Endothelial cell of umbilical vein (primary cell): ENCODE data around the gene CDKN1C. TPM values are rescaled to one million over a fixed set of nuclear protein-coding genes. Genes with fewer than 3 reads are reported as not detected.
A peak's percentile ranks its signal among the peaks of the same experiment; 100 is the strongest.

Source experiments
- BruUV-seq: library from RNA; stranded (reverse); fragments of 400-500 nt; replicated peaks from 2 replicates; lab custom pipeline; 2021; lab: Mats Ljungman, UMichigan
- CTCF ChIA-PET: fragments of 300-600, 350-600 bp; sonication (Branson Sonifier 250); formaldehyde crosslinking; loops from one replicate; lab custom pipeline; 2021; ENCODE audit warnings: antibody characterized with exemption, inconsistent platforms; lab: Charles Lee
- POLR2A ChIA-PET: fragments of 300-600, 350-600 bp; sonication (Branson Sonifier 250); formaldehyde crosslinking; loops from one replicate; lab custom pipeline; 2021; ENCODE audit warnings: antibody characterized with exemption, inconsistent platforms; lab: Charles Lee
- DNase-seq: peaks from one replicate; pipeline ENCODE4 v3.0.0-alpha.2; 2011; ENCODE audit warnings: low read depth, low spot score
- FAIRE-seq: peaks from 2 replicates; lab custom pipeline; 2011; peaks lifted over from hg19 to GRCh38; lab: Jason Lieb, UNC
- H2AFZ ChIP-seq: 2 replicates; pipeline ENCODE4 v1.6.0; 2012; ENCODE audit warnings: low read depth, low read length, control low read depth, inconsistent platforms
- H3K27ac ChIP-seq: 2 replicates; pipeline ENCODE4 v1.5.1; 2011; ENCODE audit warnings: low read depth, mild to moderate bottlenecking, control low read depth, low read length, moderate library complexity; ENCODE audit not compliant: insufficient read depth
- H3K27me3 ChIP-seq, 2 experiments: 2 replicates each; pipeline versions ENCODE4 v1.6.0 to v1.6.1; 2011; ENCODE audit warnings: low read length in 2 of 2, mixed read lengths in 1 of 2; ENCODE audit not compliant: control insufficient read depth in 2 of 2, insufficient read depth in 2 of 2
- H3K36me3 ChIP-seq, 2 experiments: 2 replicates in 1 of 2; 3 replicates in 1 of 2; pipeline ENCODE4 v1.5.1; 2011; ENCODE audit warnings: low read length in 2 of 2, mild to moderate bottlenecking in 1 of 2, moderate library complexity in 1 of 2; ENCODE audit not compliant: control insufficient read depth in 2 of 2, insufficient read depth in 2 of 2; ENCODE audit errors: extremely low read depth in 1 of 2
- H3K4me1 ChIP-seq: 3 replicates; pipeline ENCODE4 v1.5.1; 2011; ENCODE audit warnings: mild to moderate bottlenecking, low read length; ENCODE audit not compliant: control insufficient read depth, insufficient read depth; ENCODE audit errors: extremely low read depth
- H3K4me2 ChIP-seq: 2 replicates; pipeline ENCODE4 v1.6.1; 2011; ENCODE audit warnings: low read length, control low read depth, mixed read lengths; ENCODE audit not compliant: insufficient read depth
- H3K4me3 ChIP-seq, 3 experiments: fragments of 200-600 bp in 1 of 3; sonication (generic), shearing (Covaris generic) in 1 of 3; replicated peaks in 1 of 3; 2 replicates each; pipeline ENCODE4 v1.5.1; 2011 to 2016; ENCODE audit warnings: control low read depth in 3 of 3, low read length in 3 of 3, mild to moderate bottlenecking in 2 of 3, inconsistent platforms in 1 of 3, low read depth in 1 of 3, moderate library complexity in 1 of 3; ENCODE audit not compliant: insufficient read depth in 1 of 3
- H3K79me2 ChIP-seq: 2 replicates; pipeline ENCODE4 v1.6.0; 2012; ENCODE audit warnings: low read length, inconsistent platforms; ENCODE audit not compliant: control insufficient read depth, insufficient read depth
- H3K9ac ChIP-seq: replicated peaks from 2 replicates; pipeline ENCODE3; 2011; ENCODE audit warnings: low read length, control low read depth; ENCODE audit not compliant: insufficient read depth; ENCODE audit errors: extremely low read depth
- H3K9me1 ChIP-seq: replicated peaks from 3 replicates; pipeline ENCODE4 v1.6.0; 2011; ENCODE audit warnings: mild to moderate bottlenecking, low read length; ENCODE audit not compliant: control insufficient read depth, insufficient read depth; ENCODE audit errors: extremely low read depth
- H3K9me3 ChIP-seq: replicated peaks from 2 replicates; pipeline ENCODE4 v1.5.1; 2012; ENCODE audit warnings: low read length, inconsistent platforms; ENCODE audit not compliant: control insufficient read depth, insufficient read depth
- H4K20me1 ChIP-seq: replicated peaks from 2 replicates; pipeline ENCODE3; 2011; ENCODE audit warnings: mild to moderate bottlenecking, low read length; ENCODE audit not compliant: control insufficient read depth, insufficient read depth; ENCODE audit errors: extremely low read depth
- CTCF ChIP-seq, 2 donors: IDR thresholded peaks; 1 replicate in 1 of 2; 2 replicates in 1 of 2; pipeline ENCODE4 v1.5.1; 2011; ENCODE audit warnings: low read length in 2 of 2, mild to moderate bottlenecking in 2 of 2, moderate library complexity in 2 of 2, control low read depth in 1 of 2, inconsistent platforms in 1 of 2, low read depth in 1 of 2; ENCODE audit not compliant: insufficient read depth in 1 of 2; ENCODE audit errors: extremely low read depth in 1 of 2
- EZH2 ChIP-seq: IDR thresholded peaks from 2 replicates; pipeline ENCODE4 v1.6.1; 2012; ENCODE audit warnings: borderline replicate concordance, low read depth, mild to moderate bottlenecking, moderate library complexity, low read length, inconsistent platforms; ENCODE audit not compliant: severe bottlenecking
- JUN ChIP-seq: IDR thresholded peaks from 2 replicates; pipeline ENCODE4 v1.6.1; 2011; ENCODE audit warnings: borderline replicate concordance, low read depth; ENCODE audit not compliant: insufficient read length, insufficient read depth
- POLR2A ChIP-seq: IDR thresholded peaks from 2 replicates; pipeline ENCODE4 v1.6.1; 2012; ENCODE audit warnings: low read depth, mild to moderate bottlenecking, control low read depth, low read length
- POLR2AphosphoS5 ChIP-seq: IDR thresholded peaks from 2 replicates; pipeline ENCODE4 v1.6.1; 2012; ENCODE audit warnings: low read depth, mild to moderate bottlenecking, control low read depth, low read length, moderate library complexity; ENCODE audit not compliant: insufficient read depth
- dilution Hi-C: fragments of 300-500 bp; cut with MboI; formaldehyde crosslinking; loops from one replicate; pipeline ENCODE4 v1.15.0; 2019; ENCODE audit warnings: low sequenced_read_pairs; ENCODE audit not compliant: extremely low pct_ligation_motif_present
- intact Hi-C: fragments of 100-400 bp; cut with micrococcal nuclease; formaldehyde crosslinking; loops from one replicate; pipeline ENCODE4 v1.10.0; 2022
- polyA plus RNA-seq, 4 experiments: library from polyadenylated mRNA; depleted of rRNA in 3 of 4; stranded (reverse) in 3 of 4; unstranded in 1 of 4; fragments of >200 nt; gene quantifications; 2 replicates each; pipeline versions ENCODE4 v1.2.1 to v1.2.3, GENCODE V29; 2011 to 2012; ENCODE audit warnings: missing spikeins in 1 of 4
- total RNA-seq: library from RNA; stranded (reverse); gene quantifications from 2 replicates; pipeline ENCODE4 v1.2.3, GENCODE V29; 2021

The CDKN1C gene
- total and polyA plus RNA-seq, 2 donors (not counting 3 experiments of a cell fraction or from before 2014, with no cell fraction given): 4.1 to 9.0 TPM

GRCh38 chr11:2901854-2902783, 16.5 kb upstream of the CDKN1C start:
- Histone ChIP-seq H3K4me2 (peak overlapping the region; percentile 70), H3K79me2 (no peaks in the 10 kb centered on the region), H3K9me3 (no peaks in the 10 kb centered on the region), H3K36me3 (no peaks in the 10 kb centered on the region), H3K4me1 (peaks cover 26% of the 10 kb centered on the region), H3K27me3 (peaks cover 0 to 2% of the 10 kb centered on the region in 2 experiments), H3K9ac (no peak overlapping the region), H4K20me1 (no peaks in the 10 kb centered on the region), H3K9me1 (no peaks in the 10 kb centered on the region), H2AFZ (peak overlapping the region; percentile 76), H3K4me3 (peak overlapping the region; percentile 18 to 46 (median 37)), H3K27ac (no peak overlapping the region)
- FAIRE-seq (peak; percentile 91), DNase-seq (peak; percentile 72)
- POLR2A ChIA-PET: interaction anchor here (0.6 to 1.8 kb wide), 4 partner anchors 18 to 716 kb away, joined by 3 to 6 read pairs (median 4); partner anchors contain the start of gene PHLDA2
- no peak for TF ChIP-seq JUN
- TF ChIP-seq POLR2A: peak; percentile 21
- intact Hi-C loops: no loop called here
- CTCF ChIA-PET: interaction anchor here (0.6 to 1.9 kb wide), 5 partner anchors 10 to 1324 kb away, joined by 3 to 12 read pairs (median 4); no protein-coding TSS in a partner anchor
- dilution Hi-C loops: no loop called here
- no TSS peak for BruUV-seq

GRCh38 chr11:2901196-2901796, 15.7 kb upstream of the CDKN1C start:
- no TSS peak for BruUV-seq
- TF ChIP-seq EZH2: no peak
- no peak for TF ChIP-seq POLR2AphosphoS5
- TF ChIP-seq CTCF (IDR thresholded peaks at IDR 0.05; ENCODE audit: extremely low read depth in 1 of 2, insufficient read depth in 1 of 2, low read depth in 1 of 2, low read length in 2 of 2): no peak
- H3K4me3 ChIP-seq: no peak overlapping the region
- ChIA-PET CTCF (interaction anchor here (1.3 to 1.6 kb wide), 3 partner anchors 9 to 25 kb away, joined by 3 to 12 read pairs (median 3); no protein-coding TSS in a partner anchor), POLR2A (interaction anchor here (0.6 kb wide), 2 partner anchors 44 to 716 kb away, joined by 3 to 5 read pairs; no protein-coding TSS in a partner anchor)
- no peak overlapping the region for H3K27ac ChIP-seq
- peaks cover 26% of the 10 kb centered on the region for H3K4me1 ChIP-seq
- H3K4me2 ChIP-seq: no peak overlapping the region
- peaks cover 0 to 2% of the 10 kb centered on the region in 2 experiments for H3K27me3 ChIP-seq
- H3K79me2 ChIP-seq: no peaks in the 10 kb centered on the region
- dilution Hi-C loops (no loop called here), intact Hi-C loops (no loop called here)
- DNase-seq (no peak), FAIRE-seq (no peak)
- H3K9me1 ChIP-seq: no peaks in the 10 kb centered on the region
- H3K9me3 ChIP-seq: no peaks in the 10 kb centered on the region
- no peaks in the 10 kb centered on the region for H4K20me1 ChIP-seq
- no peak overlapping the region for H2AFZ ChIP-seq
- no peaks in the 10 kb centered on the region for H3K36me3 ChIP-seq
- H3K9ac ChIP-seq: no peak overlapping the region
